Measurements from ENCODE around the gene IPO11.

The IPO11 gene

DNA sequence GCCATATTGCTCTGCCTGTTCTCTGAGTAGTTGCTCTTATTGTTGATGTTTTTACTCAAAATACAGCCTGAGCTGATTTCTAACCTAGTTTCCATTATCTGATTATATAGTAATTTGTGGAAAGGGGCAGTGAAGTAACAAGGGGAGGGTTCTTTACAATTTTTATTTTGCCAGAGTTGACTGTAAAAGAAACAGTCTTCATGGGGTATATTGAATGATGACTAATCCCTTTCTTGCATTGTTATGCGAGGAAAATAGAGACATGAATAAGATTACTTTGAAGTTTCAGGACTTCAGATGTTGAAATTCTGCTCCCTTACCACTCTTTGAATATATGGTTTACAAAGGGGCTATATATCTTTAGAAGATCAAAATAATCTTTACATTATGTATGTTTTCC, 156.9 kb downstream of the IPO11 start:
- Histone ChIP-seq H2AFZ (ENCODE audit: low read length) (no peak overlapping the region), H3K23ac (ENCODE audit: low read depth, low read length, poor library complexity) (no peak overlapping the region), H2BK15ac (ENCODE audit: low read length) (no peak overlapping the region), H3K4me3 (ENCODE audit: low read length in 2 of 2) (no peak overlapping the region), H3K79me1 (ENCODE audit: low read depth, low read length) (peaks cover 1% of the 10 kb centered on the region), H3K9ac (ENCODE audit: low read depth, low read length, poor library complexity) (no peak overlapping the region), H2AK5ac (ENCODE audit: low read depth, low read length) (no peak overlapping the region), H3K36me3 (replicated peaks in 1 of 2; ENCODE audit: control insufficient read depth in 2 of 2, insufficient read depth in 2 of 2, low read length in 2 of 2) (peaks cover 5 to 21% of the 10 kb centered on the region in 2 donors), H4K8ac (ENCODE audit: low read depth, low read length) (no peak overlapping the region), H3K4me2 (ENCODE audit: insufficient read depth, low read length, poor library complexity, severe bottlenecking) (no peak overlapping the region), H3K27ac (replicated peaks; ENCODE audit: low read length) (no peak overlapping the region), H3K14ac (ENCODE audit: low read length) (no peak overlapping the region), H3K27me3 (ENCODE audit: control insufficient read depth in 3 of 3, insufficient read depth in 3 of 3, low read depth in 1 of 3, low read length in 3 of 3) (no peaks in the 10 kb centered on the region), H3K4ac (ENCODE audit: low read length) (no peak overlapping the region), H4K91ac (ENCODE audit: low read depth, low read length, poor library complexity) (no peak overlapping the region), H2BK12ac (ENCODE audit: low read length) (no peak overlapping the region), H3K9me3 (replicated peaks in 1 of 2; ENCODE audit: control insufficient read depth in 2 of 2, insufficient read depth in 1 of 2, low read depth in 1 of 2, low read length in 2 of 2) (peaks cover 4 to 12% of the 10 kb centered on the region in 2 donors), H3K18ac (ENCODE audit: low read length) (no peak overlapping the region), H2BK5ac (ENCODE audit: low read length) (no peak overlapping the region), H3K4me1 (ENCODE audit: control insufficient read depth in 2 of 2, insufficient read depth in 1 of 2, low read depth in 1 of 2, low read length in 2 of 2) (peaks cover 0 to 5% of the 10 kb centered on the region in 2 donors), H2BK120ac (ENCODE audit: low read depth, low read length) (no peak overlapping the region)
- WGBS, 2 donors (ENCODE audit: extremely low coverage in 2 of 2, insufficient read length in 2 of 2, insufficient replicate concordance in 1 of 2): no CpG with 5 or more reads among the region's 1 CpG
- DNase-seq (ENCODE audit: low spot score): no peak

- no peak overlapping the region for H3K14ac ChIP-seq (ENCODE audit: low read length)
- no peak for DNase-seq (ENCODE audit: low spot score)
- H2BK12ac ChIP-seq (ENCODE audit: low read length): no peak overlapping the region
- no peak overlapping the region for H2BK5ac ChIP-seq (ENCODE audit: low read length)
- no peak overlapping the region for H4K8ac ChIP-seq (ENCODE audit: low read depth, low read length)
- H3K79me1 ChIP-seq (ENCODE audit: low read depth, low read length): no peaks in the 10 kb centered on the region
- peaks cover 0 to 5% of the 10 kb centered on the region in 2 donors for H3K4me1 ChIP-seq (ENCODE audit: control insufficient read depth in 2 of 2, insufficient read depth in 1 of 2, low read depth in 1 of 2, low read length in 2 of 2)
- no peak overlapping the region for H2AFZ ChIP-seq (ENCODE audit: low read length)
- H4K91ac ChIP-seq (ENCODE audit: low read depth, low read length, poor library complexity): no peak overlapping the region
- no peak overlapping the region for H2BK120ac ChIP-seq (ENCODE audit: low read depth, low read length)
- H3K9me3 ChIP-seq (replicated peaks in 1 of 2; ENCODE audit: control insufficient read depth in 2 of 2, insufficient read depth in 1 of 2, low read depth in 1 of 2, low read length in 2 of 2): peaks cover 0 to 1% of the 10 kb centered on the region in 2 donors
- no peak overlapping the region for H2BK15ac ChIP-seq (ENCODE audit: low read length)
- no peak overlapping the region for H2AK5ac ChIP-seq (ENCODE audit: low read depth, low read length)
- no peak overlapping the region for H3K4me2 ChIP-seq (ENCODE audit: insufficient read depth, low read length, poor library complexity, severe bottlenecking)
- H3K27ac ChIP-seq (replicated peaks; ENCODE audit: low read length): no peak overlapping the region
- H3K9ac ChIP-seq (ENCODE audit: low read depth, low read length, poor library complexity): no peak overlapping the region
- WGBS, 2 donors (ENCODE audit: extremely low coverage in 2 of 2, insufficient read length in 2 of 2, insufficient replicate concordance in 1 of 2): 100% methylated on average over 4 of the region's 9 CpGs; no CpG with 5 or more reads in 1 of the 2 donors
- H3K18ac ChIP-seq (ENCODE audit: low read length): no peak overlapping the region
- H3K4ac ChIP-seq (ENCODE audit: low read length): no peak overlapping the region
- H3K4me3 ChIP-seq (ENCODE audit: low read length in 2 of 2): no peak overlapping the region
- peaks cover 2 to 3% of the 10 kb centered on the region in 2 donors for H3K36me3 ChIP-seq (replicated peaks in 1 of 2; ENCODE audit: control insufficient read depth in 2 of 2, insufficient read depth in 2 of 2, low read length in 2 of 2)
- H3K23ac ChIP-seq (ENCODE audit: low read depth, low read length, poor library complexity): no peak overlapping the region
- H3K27me3 ChIP-seq (ENCODE audit: control insufficient read depth in 3 of 3, insufficient read depth in 3 of 3, low read depth in 1 of 3, low read length in 3 of 3): no peaks in the 10 kb centered on the region
Measured at GRCh38 chr5:62572918-62573514, 160.5 kb downstream of the IPO11 start.

GRCh38 chr5:62574599-62574998, 162.0 kb downstream of the IPO11 start:
- H3K18ac ChIP-seq (ENCODE audit: low read length): no peak overlapping the region
- H2BK15ac ChIP-seq (ENCODE audit: low read length): no peak overlapping the region
- H2BK12ac ChIP-seq (ENCODE audit: low read length): no peak overlapping the region
- H3K27ac ChIP-seq (replicated peaks; ENCODE audit: low read length): no peak overlapping the region
- H3K27me3 ChIP-seq (ENCODE audit: control insufficient read depth in 3 of 3, insufficient read depth in 3 of 3, low read depth in 1 of 3, low read length in 3 of 3): no peaks in the 10 kb centered on the region
- H2AFZ ChIP-seq (ENCODE audit: low read length): no peak overlapping the region
- peaks cover 0 to 3% of the 10 kb centered on the region in 2 donors for H3K36me3 ChIP-seq (replicated peaks in 1 of 2; ENCODE audit: control insufficient read depth in 2 of 2, insufficient read depth in 2 of 2, low read length in 2 of 2)
- H3K23ac ChIP-seq (ENCODE audit: low read depth, low read length, poor library complexity): no peak overlapping the region
- no peak for DNase-seq (ENCODE audit: low spot score)
- H2BK5ac ChIP-seq (ENCODE audit: low read length): no peak overlapping the region
- no peak overlapping the region for H2BK120ac ChIP-seq (ENCODE audit: low read depth, low read length)
- no peak overlapping the region for H3K14ac ChIP-seq (ENCODE audit: low read length)
- H2AK5ac ChIP-seq (ENCODE audit: low read depth, low read length): no peak overlapping the region
- H3K9ac ChIP-seq (ENCODE audit: low read depth, low read length, poor library complexity): no peak overlapping the region
- no peak overlapping the region for H4K8ac ChIP-seq (ENCODE audit: low read depth, low read length)
- no peak overlapping the region for H3K4me3 ChIP-seq (ENCODE audit: low read length in 2 of 2)
- no CpG with 5 or more reads among the region's 2 CpGs for WGBS, 2 donors (ENCODE audit: extremely low coverage in 2 of 2, insufficient read length in 2 of 2, insufficient replicate concordance in 1 of 2)
- H4K91ac ChIP-seq (ENCODE audit: low read depth, low read length, poor library complexity): no peak overlapping the region
- no peak overlapping the region for H3K4me2 ChIP-seq (ENCODE audit: insufficient read depth, low read length, poor library complexity, severe bottlenecking)
- H3K4me1 ChIP-seq (ENCODE audit: control insufficient read depth in 2 of 2, insufficient read depth in 1 of 2, low read depth in 1 of 2, low read length in 2 of 2): peaks cover 0 to 7% of the 10 kb centered on the region in 2 donors
- no peak overlapping the region for H3K4ac ChIP-seq (ENCODE audit: low read length)
- H3K79me1 ChIP-seq (ENCODE audit: low read depth, low read length): no peaks in the 10 kb centered on the region
- no peaks in the 10 kb centered on the region for H3K9me3 ChIP-seq (replicated peaks in 1 of 2; ENCODE audit: control insufficient read depth in 2 of 2, insufficient read depth in 1 of 2, low read depth in 1 of 2, low read length in 2 of 2)

DNA sequence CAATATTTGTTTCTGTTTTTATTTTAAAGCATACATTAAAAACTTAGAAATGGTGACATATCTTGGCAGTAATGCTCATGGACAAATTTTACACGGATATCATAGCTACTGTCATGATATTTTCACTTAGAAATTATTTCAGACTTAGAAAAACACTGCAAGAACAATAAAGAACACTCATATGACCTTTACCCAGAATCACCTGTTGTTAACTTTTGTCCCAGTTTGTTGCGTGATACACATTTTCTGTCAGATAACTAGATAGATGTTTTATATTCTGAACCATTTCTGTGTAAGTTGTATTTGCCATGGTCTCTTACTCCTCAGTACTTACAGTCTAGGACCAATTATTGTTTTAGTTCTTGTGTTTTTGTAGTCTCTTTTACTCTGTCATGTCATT, 162.5 kb downstream of the IPO11 start:
- Histone ChIP-seq H2BK12ac (ENCODE audit: low read length) (no peak overlapping the region), H3K27ac (replicated peaks; ENCODE audit: low read length) (no peak overlapping the region), H2AK5ac (ENCODE audit: low read depth, low read length) (no peak overlapping the region), H3K9me3 (replicated peaks in 1 of 2; ENCODE audit: control insufficient read depth in 2 of 2, insufficient read depth in 1 of 2, low read depth in 1 of 2, low read length in 2 of 2) (no peaks in the 10 kb centered on the region), H3K27me3 (ENCODE audit: control insufficient read depth in 3 of 3, insufficient read depth in 3 of 3, low read depth in 1 of 3, low read length in 3 of 3) (no peaks in the 10 kb centered on the region), H2AFZ (ENCODE audit: low read length) (no peak overlapping the region), H3K14ac (ENCODE audit: low read length) (no peak overlapping the region), H2BK120ac (ENCODE audit: low read depth, low read length) (no peak overlapping the region), H3K23ac (ENCODE audit: low read depth, low read length, poor library complexity) (no peak overlapping the region), H3K4me1 (ENCODE audit: control insufficient read depth in 2 of 2, insufficient read depth in 1 of 2, low read depth in 1 of 2, low read length in 2 of 2) (peaks cover 0 to 7% of the 10 kb centered on the region in 2 donors), H2BK5ac (ENCODE audit: low read length) (no peak overlapping the region), H2BK15ac (ENCODE audit: low read length) (no peak overlapping the region), H4K8ac (ENCODE audit: low read depth, low read length) (no peak overlapping the region), H4K91ac (ENCODE audit: low read depth, low read length, poor library complexity) (no peak overlapping the region), H3K9ac (ENCODE audit: low read depth, low read length, poor library complexity) (no peak overlapping the region), H3K36me3 (replicated peaks in 1 of 2; ENCODE audit: control insufficient read depth in 2 of 2, insufficient read depth in 2 of 2, low read length in 2 of 2) (peaks cover 0 to 3% of the 10 kb centered on the region in 2 donors), H3K4ac (ENCODE audit: low read length) (no peak overlapping the region), H3K4me3 (ENCODE audit: low read length in 2 of 2) (no peak overlapping the region), H3K18ac (ENCODE audit: low read length) (no peak overlapping the region), H3K4me2 (ENCODE audit: insufficient read depth, low read length, poor library complexity, severe bottlenecking) (no peak overlapping the region), H3K79me1 (ENCODE audit: low read depth, low read length) (no peaks in the 10 kb centered on the region)
- DNase-seq (ENCODE audit: low spot score): no peak
- WGBS, 2 donors (ENCODE audit: extremely low coverage in 2 of 2, insufficient read length in 2 of 2, insufficient replicate concordance in 1 of 2): no CpG with 5 or more reads among the region's 2 CpGs
